GM20000 (cell line): Measurements from ENCODE around the gene ABCB10.

Experiments used
- DNase-seq: peaks from one replicate; pipeline ENCODE4 v3.0.0; 2012; ENCODE audit warnings: low spot score
- TF ChIP-seq, protein P1 (sequence below): IDR thresholded peaks from 2 replicates; pipeline ENCODE4 v1.5.1; 2012; ENCODE audit warnings: mild to moderate bottlenecking, control low read depth; ENCODE audit errors: extremely low read depth, missing control alignments

ABCB10 gene

GRCh38 chr1:229547542-229547941, 11.0 kb downstream of the ABCB10 start:
- TF ChIP-seq, protein P1, sequence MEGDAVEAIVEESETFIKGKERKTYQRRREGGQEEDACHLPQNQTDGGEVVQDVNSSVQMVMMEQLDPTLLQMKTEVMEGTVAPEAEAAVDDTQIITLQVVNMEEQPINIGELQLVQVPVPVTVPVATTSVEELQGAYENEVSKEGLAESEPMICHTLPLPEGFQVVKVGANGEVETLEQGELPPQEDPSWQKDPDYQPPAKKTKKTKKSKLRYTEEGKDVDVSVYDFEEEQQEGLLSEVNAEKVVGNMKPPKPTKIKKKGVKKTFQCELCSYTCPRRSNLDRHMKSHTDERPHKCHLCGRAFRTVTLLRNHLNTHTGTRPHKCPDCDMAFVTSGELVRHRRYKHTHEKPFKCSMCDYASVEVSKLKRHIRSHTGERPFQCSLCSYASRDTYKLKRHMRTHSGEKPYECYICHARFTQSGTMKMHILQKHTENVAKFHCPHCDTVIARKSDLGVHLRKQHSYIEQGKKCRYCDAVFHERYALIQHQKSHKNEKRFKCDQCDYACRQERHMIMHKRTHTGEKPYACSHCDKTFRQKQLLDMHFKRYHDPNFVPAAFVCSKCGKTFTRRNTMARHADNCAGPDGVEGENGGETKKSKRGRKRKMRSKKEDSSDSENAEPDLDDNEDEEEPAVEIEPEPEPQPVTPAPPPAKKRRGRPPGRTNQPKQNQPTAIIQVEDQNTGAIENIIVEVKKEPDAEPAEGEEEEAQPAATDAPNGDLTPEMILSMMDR, result no peak
- no peak for DNase-seq

GRCh38 chr1:229544587-229544986, 13.9 kb downstream of the ABCB10 start:
- DNase-seq, result no peak
- TF ChIP-seq, protein P1, result no peak

GRCh38 chr1:229539863-229540506, 18.5 kb downstream of the ABCB10 start:
- no peak for DNase-seq
- TF ChIP-seq, protein P1, result no peak

DNA sequence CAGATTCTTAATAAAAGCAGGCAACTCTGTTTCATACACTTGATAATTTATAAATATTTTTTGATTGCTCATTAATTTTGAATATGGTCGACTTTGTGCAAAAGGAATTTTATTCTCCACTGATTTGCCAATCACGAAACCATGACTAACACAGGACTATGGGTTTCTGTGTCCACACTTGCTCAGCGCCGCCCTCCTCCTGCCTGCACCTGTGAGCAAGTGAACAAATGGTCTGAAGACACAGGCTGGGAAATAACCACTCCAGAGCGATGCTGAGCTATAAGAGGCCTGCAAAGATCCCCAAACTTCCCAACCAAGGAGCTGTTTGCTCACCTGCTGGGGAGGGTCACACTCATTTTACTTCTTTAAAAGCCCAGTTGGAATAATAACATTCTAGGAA, 19.6 kb downstream of the ABCB10 start:
- no peak for DNase-seq
- TF ChIP-seq, protein P1, result no peak

GRCh38 chr1:229537894-229538293, 20.6 kb downstream of the ABCB10 start:
- TF ChIP-seq, protein P1, result no peak
- DNase-seq, result no peak

DNA sequence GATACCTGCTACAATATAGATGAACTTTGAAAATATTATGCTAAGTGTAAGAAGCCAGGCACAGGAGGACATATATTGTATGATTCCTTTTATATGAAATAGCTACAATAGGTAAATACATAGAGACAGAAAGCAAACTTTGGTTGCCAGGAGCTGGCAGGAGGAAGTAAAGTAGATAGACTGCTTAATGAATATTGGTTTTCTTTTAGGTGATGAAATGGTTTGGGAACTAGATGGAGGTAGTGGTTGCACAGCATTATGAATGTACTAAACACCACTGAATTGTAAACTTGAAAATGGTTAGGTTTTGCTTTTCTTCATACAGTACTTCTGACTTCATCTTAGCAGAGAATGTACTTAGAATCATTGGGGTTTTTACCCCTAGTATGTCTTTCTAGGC, 21.5 kb downstream of the ABCB10 start:
- DNase-seq, result no peak

DNA sequence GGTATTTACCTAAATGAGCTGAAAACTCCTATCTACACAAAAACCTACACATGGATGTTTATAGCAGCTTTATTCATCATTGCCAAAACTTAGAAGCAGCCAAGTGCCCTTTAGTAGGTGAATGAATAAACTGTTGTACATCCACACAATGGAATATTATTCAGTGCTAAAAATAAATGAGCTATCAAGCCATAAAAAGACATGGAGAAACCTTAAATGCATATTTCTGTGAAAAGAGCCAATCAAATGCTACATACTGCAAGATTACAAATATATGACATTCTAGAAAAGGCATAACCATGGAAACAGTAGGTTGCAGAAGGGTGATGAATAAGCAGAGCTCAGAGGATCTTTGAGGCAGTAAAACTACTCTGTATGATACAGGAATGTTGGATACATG, 23.3 kb downstream of the ABCB10 start:
- no peak for DNase-seq
- TF ChIP-seq, protein P1, result no peak

More for the DNA sequence above, 21.5 kb downstream of the ABCB10 start:
- TF ChIP-seq, protein P1, result no peak
